Renal cortical epithelial cell (primary cell): ENCODE results near the gene ACSL1. TPM values are rescaled to one million over a fixed set of nuclear protein-coding genes. Genes with fewer than 3 reads are reported as not detected.

Source experiments
- DNase-seq: peaks from one replicate; pipeline ENCODE4 v3.0.0-alpha.2; 2011; ENCODE audit warnings: low read depth
- total RNA-seq: library from RNA; depleted of rRNA; stranded (reverse); fragments of >200 nt; gene quantifications from 2 replicates; pipeline ENCODE4 v1.2.3, GENCODE V29; 2014

Gene ACSL1
- total RNA-seq, 1 donor from 2014 or later, result 221 TPM

- no peak for DNase-seq
Observed at GRCh38 chr4:184721254-184721653, 104.5 kb downstream of the ACSL1 start.

GRCh38 chr4:184719407-184719806, 106.4 kb downstream of the ACSL1 start:
- DNase-seq, result no peak

GRCh38 chr4:184715526-184715925, 110.2 kb downstream of the ACSL1 start:
- DNase-seq, result no peak

GRCh38 chr4:184713887-184714286, 111.9 kb downstream of the ACSL1 start:
- DNase-seq, result no peak

- no peak for DNase-seq
Observed at GRCh38 chr4:184712322-184712721, 113.4 kb downstream of the ACSL1 start.

DNA sequence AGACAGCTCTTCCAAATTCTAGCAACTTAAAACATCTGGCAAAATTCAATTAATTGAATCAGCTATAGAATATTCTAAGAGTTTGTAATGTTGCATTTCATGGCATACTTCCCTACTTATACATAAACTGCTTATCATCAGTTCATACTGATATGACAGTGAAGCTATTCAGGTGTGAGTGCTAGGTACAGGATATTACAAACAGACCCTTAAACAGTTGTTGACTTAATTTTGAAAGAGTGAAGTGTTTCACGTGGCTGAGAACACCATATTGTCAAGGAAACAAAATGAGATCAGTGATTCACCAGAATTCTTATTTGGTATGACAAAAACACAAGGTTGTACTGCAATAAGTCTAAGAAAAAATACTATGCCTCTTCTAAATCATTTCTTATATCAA, 119.3 kb downstream of the ACSL1 start:
- DNase-seq, result no peak

- DNase-seq, result no peak
Observed at GRCh38 chr4:184705692-184706091, 120.1 kb downstream of the ACSL1 start.

Other genes with a start within 250 kb of the ACSL1 start
- gene CASP3, start 176.5 kb downstream of the ACSL1 start, total RNA-seq, result 54.8 and 115 TPM in 2 replicates
- gene PRIMPOL, start 176.2 kb downstream of the ACSL1 start, total RNA-seq, result 12.2 and 13.0 TPM in 2 replicates
- gene CENPU, start 91.9 kb downstream of the ACSL1 start, total RNA-seq, result 2.9 and 17.5 TPM in 2 replicates
- not detected in 2 replicates for gene HELT, start 192.5 kb upstream of the ACSL1 start, total RNA-seq